Ectodermal cell (in vitro differentiated cells): Measurements from ENCODE around the gene IMPACT.

Experiments
- H3K27ac ChIP-seq: 2 replicates; pipeline ENCODE4 v1.7.0; 2013; ENCODE audit warnings: mild to moderate bottlenecking, low read depth, low read length; ENCODE audit not compliant: insufficient read depth, poor library complexity, severe bottlenecking
- H3K27me3 ChIP-seq: 2 replicates; pipeline ENCODE4 v1.7.0; 2013; ENCODE audit warnings: mild to moderate bottlenecking, low read length; ENCODE audit not compliant: insufficient read depth, control insufficient read depth, poor library complexity, severe bottlenecking
- H3K36me3 ChIP-seq: one replicate; pipeline ENCODE4 v1.7.0; 2013; ENCODE audit warnings: low read length; ENCODE audit not compliant: control insufficient read depth, insufficient read depth
- H3K4me1 ChIP-seq: one replicate; pipeline ENCODE4 v1.7.0; 2013; ENCODE audit warnings: low read length; ENCODE audit not compliant: control insufficient read depth, insufficient read depth
- H3K4me3 ChIP-seq: 2 replicates; pipeline ENCODE4 v1.7.0; 2013; ENCODE audit warnings: low read depth, low read length, control low read depth; ENCODE audit not compliant: insufficient read depth
- H3K9me3 ChIP-seq: 2 replicates; pipeline ENCODE4 v1.7.0; 2013; ENCODE audit warnings: mild to moderate bottlenecking, low read length, moderate library complexity; ENCODE audit not compliant: control insufficient read depth
- WGBS, 2 experiments: methylation state at CpG; one replicate each; pipeline ENCODE4 v1.1.7; 2013; ENCODE audit warnings: missing lambda C conversion rate in 2 of 2; 5-methylcytosine and 5-hydroxymethylcytosine counted together

The IMPACT gene

DNA sequence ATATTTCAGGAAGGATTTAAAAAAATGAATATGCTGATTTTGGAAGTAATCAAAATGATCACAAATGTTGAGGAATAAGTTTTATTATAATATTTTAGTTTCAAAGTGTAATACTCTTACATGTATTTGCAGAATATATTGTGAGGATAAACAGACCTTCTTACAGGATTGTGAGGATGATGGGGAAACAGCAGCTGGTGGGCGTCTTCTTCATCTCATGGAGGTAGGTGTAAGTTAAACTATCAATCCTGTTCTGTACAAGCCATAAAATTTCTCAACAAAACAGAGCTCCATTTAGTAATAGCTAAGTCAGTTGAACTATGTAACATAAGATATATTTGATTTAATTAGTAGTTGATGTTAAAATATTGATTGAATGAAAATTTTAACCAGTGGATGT lies 21.5 kb downstream of the IMPACT start:
- Histone ChIP-seq H3K27me3 (no peaks in the 10 kb centered on the region), H3K36me3 (peaks cover 26% of the 10 kb centered on the region), H3K27ac (no peak overlapping the region), H3K4me1 (no peaks in the 10 kb centered on the region), H3K4me3 (no peak overlapping the region), H3K9me3 (no peaks in the 10 kb centered on the region)
- WGBS, 2 experiments = 78% methylated on average over 1 of the region's 1 CpG; no CpG with 5 or more reads in 1 of the 2 experiments

DNA sequence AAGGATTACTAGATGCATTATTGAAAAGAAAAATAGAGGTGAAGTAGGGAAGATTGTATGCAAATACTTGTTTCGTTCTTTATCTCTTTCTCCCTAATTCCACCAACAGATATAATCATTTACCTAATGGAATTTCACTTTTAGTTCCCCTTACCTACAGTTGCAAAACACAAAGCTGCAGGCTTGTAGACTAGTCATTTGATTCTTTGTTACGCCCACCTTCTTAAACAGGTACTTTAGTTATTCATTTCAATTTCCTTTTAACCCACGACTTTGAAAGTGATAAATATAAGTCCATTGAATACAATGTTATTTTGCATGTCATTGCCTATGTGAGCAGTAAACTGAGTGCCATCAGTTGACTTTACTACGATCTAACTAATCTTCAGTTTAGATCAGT lies 30.1 kb downstream of the IMPACT start:
- H3K36me3 ChIP-seq = no peaks in the 10 kb centered on the region
- no peaks in the 10 kb centered on the region for H3K9me3 ChIP-seq
- no peak overlapping the region for H3K4me3 ChIP-seq
- H3K27me3 ChIP-seq = no peaks in the 10 kb centered on the region
- no peaks in the 10 kb centered on the region for H3K4me1 ChIP-seq
- 96 to 98% methylated on average over 3 to 4 of the region's 4 CpGs for WGBS, 2 experiments
- H3K27ac ChIP-seq = no peak overlapping the region

GRCh38 chr18:24459772-24460171 lies 33.3 kb downstream of the IMPACT start:
- Histone ChIP-seq H3K27ac (no peak overlapping the region), H3K27me3 (no peaks in the 10 kb centered on the region), H3K4me1 (peaks cover 6% of the 10 kb centered on the region), H3K36me3 (no peaks in the 10 kb centered on the region), H3K4me3 (no peak overlapping the region), H3K9me3 (no peaks in the 10 kb centered on the region)
- WGBS, 2 experiments = 87 to 91% methylated on average over 4 of the region's 4 CpGs

DNA sequence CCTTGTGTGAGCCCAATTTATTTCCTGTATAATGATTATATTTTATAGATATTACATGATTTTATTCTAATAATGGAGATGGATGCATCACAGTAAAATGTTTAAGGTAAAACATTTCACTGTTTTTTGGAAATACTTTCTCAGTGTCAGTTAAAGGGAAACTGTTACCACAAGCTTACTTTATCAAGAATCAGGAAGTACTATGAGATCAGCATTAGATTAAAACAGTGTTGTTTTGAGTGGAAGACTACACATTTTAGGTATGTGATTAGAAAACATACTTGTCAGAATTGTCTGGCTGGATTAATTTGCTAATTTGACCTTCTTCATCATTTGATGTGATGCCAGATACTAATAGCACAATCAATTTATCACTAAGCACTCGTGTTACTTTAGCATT lies 33.9 kb downstream of the IMPACT start, which contains the start of gene HRH4:
Gene HRH4, plus strand, starts transcription at position 250 of the 400 bp plus-strand sequence. Its CDS starts 92 bp downstream, at position 342.
- no peaks in the 10 kb centered on the region for H3K36me3 ChIP-seq
- peaks cover 6% of the 10 kb centered on the region for H3K4me1 ChIP-seq
- WGBS, 2 experiments = 86 to 100% methylated on average over 1 of the region's 1 CpG
- no peaks in the 10 kb centered on the region for H3K9me3 ChIP-seq
- H3K27me3 ChIP-seq = no peaks in the 10 kb centered on the region
- no peak within 1 kb of the TSS for H3K4me3 ChIP-seq
- H3K27ac ChIP-seq = no peak within 1 kb of the TSS

DNA sequence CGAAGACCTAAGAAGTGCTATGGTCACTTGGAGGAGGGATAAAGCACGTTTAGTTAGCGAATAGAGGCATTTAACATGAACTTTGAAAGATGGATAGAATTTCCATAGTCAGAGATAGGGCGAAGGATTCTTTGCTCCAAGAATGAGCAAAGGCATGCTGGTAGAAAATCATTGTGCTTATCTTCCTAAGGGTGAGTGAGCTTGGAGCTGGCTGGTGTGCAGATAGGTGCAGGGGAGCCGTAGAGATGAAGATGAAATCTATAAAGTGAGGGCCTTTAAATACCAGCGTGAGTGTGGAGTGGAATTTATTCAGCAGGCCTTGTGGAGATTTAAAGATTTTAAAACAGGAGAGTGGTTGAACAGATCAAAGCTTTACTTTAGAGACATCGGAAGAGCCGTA lies 35.5 kb downstream of the IMPACT start:
- no peak overlapping the region for H3K4me3 ChIP-seq
- H3K27me3 ChIP-seq = no peaks in the 10 kb centered on the region
- no peaks in the 10 kb centered on the region for H3K36me3 ChIP-seq
- H3K4me1 ChIP-seq = peaks cover 6% of the 10 kb centered on the region
- H3K9me3 ChIP-seq = no peaks in the 10 kb centered on the region
- H3K27ac ChIP-seq = no peak overlapping the region
- 95 to 99% methylated on average over 8 of the region's 8 CpGs for WGBS, 2 experiments

GRCh38 chr18:24462838-24463775 lies 36.6 kb downstream of the IMPACT start:
- no peaks in the 10 kb centered on the region for H3K27me3 ChIP-seq
- 47 to 55% methylated on average over 4 to 5 of the region's 5 CpGs for WGBS, 2 experiments
- peaks cover 6% of the 10 kb centered on the region for H3K4me1 ChIP-seq
- H3K9me3 ChIP-seq = no peaks in the 10 kb centered on the region
- H3K36me3 ChIP-seq = no peaks in the 10 kb centered on the region
- no peak overlapping the region for H3K4me3 ChIP-seq
- no peak overlapping the region for H3K27ac ChIP-seq

- no peaks in the 10 kb centered on the region for H3K27me3 ChIP-seq
- H3K9me3 ChIP-seq = no peaks in the 10 kb centered on the region
- H3K4me1 ChIP-seq = peaks cover 6% of the 10 kb centered on the region
- WGBS, 2 experiments = 92 to 96% methylated on average over 7 of the region's 7 CpGs
- no peak overlapping the region for H3K27ac ChIP-seq
- no peaks in the 10 kb centered on the region for H3K36me3 ChIP-seq
- H3K4me3 ChIP-seq = no peak overlapping the region
These were observed 39.0 kb downstream of the IMPACT start for GRCh38 chr18:24465486-24465885.

DNA sequence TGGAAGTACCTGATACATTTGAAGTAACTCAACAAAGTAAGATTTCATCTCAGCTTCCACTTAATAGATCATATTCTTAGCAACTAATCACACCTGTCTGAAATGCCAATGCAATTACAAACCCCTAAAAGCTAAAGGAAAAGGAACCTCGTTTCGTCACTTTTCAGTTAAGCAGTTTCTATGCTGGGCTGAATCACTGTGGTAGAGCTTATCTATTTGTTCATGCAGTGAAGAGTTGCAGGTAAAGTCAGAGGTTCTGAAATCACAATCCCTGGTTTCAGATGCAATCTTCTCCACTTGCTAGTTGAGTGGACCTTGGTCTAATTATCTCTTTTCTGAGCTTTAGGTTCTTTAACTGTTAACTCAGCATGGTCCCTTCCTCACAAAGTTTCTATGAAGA lies 40.3 kb downstream of the IMPACT start:
- H3K4me3 ChIP-seq = no peak overlapping the region
- no peaks in the 10 kb centered on the region for H3K36me3 ChIP-seq
- H3K9me3 ChIP-seq = no peaks in the 10 kb centered on the region
- no peaks in the 10 kb centered on the region for H3K27me3 ChIP-seq
- peaks cover 6% of the 10 kb centered on the region for H3K4me1 ChIP-seq
- no peak overlapping the region for H3K27ac ChIP-seq
- 96% methylated on average over 2 of the region's 2 CpGs for WGBS, 2 experiments

- Histone ChIP-seq H3K4me3 (no peak overlapping the region), H3K27ac (no peak overlapping the region), H3K36me3 (no peaks in the 10 kb centered on the region), H3K27me3 (no peaks in the 10 kb centered on the region), H3K9me3 (no peaks in the 10 kb centered on the region), H3K4me1 (no peaks in the 10 kb centered on the region)
- WGBS, 2 experiments = 88 to 89% methylated on average over 3 of the region's 3 CpGs
These were observed 43.6 kb downstream of the IMPACT start for GRCh38 chr18:24470022-24470618.

DNA sequence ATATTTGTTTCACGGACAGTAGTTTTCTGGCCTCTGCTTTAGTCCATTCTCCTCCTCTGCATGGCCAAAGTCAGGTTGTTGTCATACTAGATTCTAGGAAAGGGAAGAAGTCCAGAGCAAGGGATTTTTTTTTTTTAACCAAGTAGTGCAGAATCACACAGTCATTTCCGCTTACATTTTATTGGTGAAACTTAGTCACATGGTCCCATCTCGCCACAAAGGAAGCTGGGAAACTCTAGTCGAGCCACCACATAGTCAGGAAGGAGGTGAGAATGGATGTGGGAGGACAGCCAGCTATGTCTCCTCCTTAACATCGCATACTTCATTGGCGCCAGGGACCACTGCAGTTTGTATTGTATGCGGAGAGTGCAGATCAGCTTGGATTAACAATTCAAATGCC lies 44.3 kb downstream of the IMPACT start:
- Histone ChIP-seq H3K27ac (no peak overlapping the region), H3K27me3 (no peaks in the 10 kb centered on the region), H3K4me3 (no peak overlapping the region), H3K36me3 (no peaks in the 10 kb centered on the region), H3K4me1 (no peaks in the 10 kb centered on the region), H3K9me3 (no peaks in the 10 kb centered on the region)
- WGBS, 2 experiments = 95 to 96% methylated on average over 7 of the region's 7 CpGs
